ENCODE data around the gene ADAMTS6. TPM values are rescaled to one million over a fixed set of nuclear protein-coding genes. Genes with fewer than 3 reads are reported as not detected.

The ADAMTS6 gene
- total and polyA plus RNA-seq, 2 of the 13 experiments (the other 11 are each of a cell fraction or from before 2014, with no cell fraction given) = 3.1 to 8.2 TPM

- no peak overlapping the region for H3K4me3 ChIP-seq (replicated peaks in 1 of 3; ENCODE audit: insufficient read depth in 1 of 3, low read depth in 2 of 3, low read length in 3 of 3)
- ChIA-PET CTCF (ENCODE audit: low intra/inter-chr PET ratio, low total read pairs) (no interaction called here), POLR2A (no interaction called here)
- BruUV-seq (replicated peaks) = no TSS peak
- H3K36me3 ChIP-seq (replicated peaks in 1 of 2; ENCODE audit: control insufficient read depth in 1 of 2, insufficient read depth in 2 of 2, low read length in 2 of 2) = no peaks in the 10 kb centered on the region
- no peaks in the 10 kb centered on the region for H3K4me1 ChIP-seq (ENCODE audit: insufficient read depth, low read length)
- no peaks in the 10 kb centered on the region for H4K20me1 ChIP-seq (ENCODE audit: insufficient read depth, low read length)
- no peak overlapping the region for H3K27ac ChIP-seq (ENCODE audit: extremely low read length, insufficient read depth, low read length)
- DNase-seq (ENCODE audit: low spot score) = no peak
- H3K9ac ChIP-seq (ENCODE audit: insufficient read depth, low read depth, low read length) = no peak overlapping the region
- in situ Hi-C loops (cut with HindIII; ENCODE audit: extremely low pct_ligation_motif_present, low pct_unique_long_range_greater_than_20kb) (no loop called here), intact Hi-C loops (cut with micrococcal nuclease; ENCODE audit: unreplicated experiment) (no loop called here)
- no peak for ATAC-seq
- no peaks in the 10 kb centered on the region for H3K27me3 ChIP-seq (ENCODE audit: control insufficient read depth in 1 of 2, insufficient read depth in 2 of 2, low read length in 2 of 2)
- H3K9me3 ChIP-seq (ENCODE audit: low read length) = no peaks in the 10 kb centered on the region
- no peak overlapping the region for H3K4me2 ChIP-seq (ENCODE audit: low read depth, low read length)
- FAIRE-seq = no peak
- no peak for TF ChIP-seq ATM (IDR thresholded peaks at IDR 0.05; ENCODE audit: borderline replicate concordance)
- no peak for TF ChIP-seq STAG1 (CRISPR knock-in tag; IDR thresholded peaks at IDR 0.05)
- TF ChIP-seq ZFY (CRISPR knock-in tag; IDR thresholded peaks at IDR 0.05) = no peak
- TF ChIP-seq ZNF720 (CRISPR knock-in tag; IDR thresholded peaks at IDR 0.05) = no peak
- TF ChIP-seq SIX4 (CRISPR knock-in tag; IDR thresholded peaks at IDR 0.05) = no peak
- no peak for TF ChIP-seq LCORL (IDR thresholded peaks at IDR 0.05)
- no peak for TF ChIP-seq LCORL (CRISPR knock-in tag; IDR thresholded peaks at IDR 0.05)
- no peak for TF ChIP-seq ZXDC (CRISPR knock-in tag; IDR thresholded peaks at IDR 0.05)
- TF ChIP-seq ATAD3A (CRISPR knock-in tag; IDR thresholded peaks at IDR 0.05) = no peak
- no peak for TF ChIP-seq MAFF (IDR thresholded peaks at IDR 0.05; ENCODE audit: low read depth, low read length)
- no peak for TF ChIP-seq ZNF749 (CRISPR knock-in tag; IDR thresholded peaks at IDR 0.05; ENCODE audit: borderline replicate concordance)
- H3K79me2 ChIP-seq (ENCODE audit: insufficient read depth, low read length) = no peaks in the 10 kb centered on the region
- no peak overlapping the region for H2AFZ ChIP-seq (ENCODE audit: low read length)
Observed at GRCh38 chr5:65426656-65427055, 55.1 kb downstream of the ADAMTS6 start.
